MM.1S (cell line): ENCODE data around the gene SEC61B.

ENCODE experiments used
- CTCF ChIP-seq: fragments of 300-600 bp; sonication (generic); IDR thresholded peaks from 2 replicates; pipeline ENCODE4 v1.5.1; 2016; ENCODE audit warnings: antibody characterized with exemption, low read length, mixed read lengths
- EZH2 ChIP-seq: fragments of 300-600 bp; sonication (generic); optimal IDR thresholded peaks from 2 replicates; pipeline ENCODE3; 2017; ENCODE audit warnings: low read depth, mild to moderate bottlenecking, antibody characterized with exemption, low read length, mixed read lengths
- EZH2phosphoT487 ChIP-seq: fragments of 300-600 bp; sonication (generic); IDR thresholded peaks from 2 replicates; pipeline ENCODE4 v1.6.1; 2018; ENCODE audit warnings: antibody characterized with exemption, low read length

- TF ChIP-seq EZH2, result no peak
- no peak for TF ChIP-seq CTCF
- no peak for TF ChIP-seq EZH2phosphoT487
Measured at GRCh38 chr9:99210572-99210971, 11.5 kb upstream of the SEC61B start.
